ENCODE measurements around the gene DIPK1B.
A peak's percentile ranks its signal among the peaks of the same experiment; 100 is the strongest.

Gene DIPK1B

DNA sequence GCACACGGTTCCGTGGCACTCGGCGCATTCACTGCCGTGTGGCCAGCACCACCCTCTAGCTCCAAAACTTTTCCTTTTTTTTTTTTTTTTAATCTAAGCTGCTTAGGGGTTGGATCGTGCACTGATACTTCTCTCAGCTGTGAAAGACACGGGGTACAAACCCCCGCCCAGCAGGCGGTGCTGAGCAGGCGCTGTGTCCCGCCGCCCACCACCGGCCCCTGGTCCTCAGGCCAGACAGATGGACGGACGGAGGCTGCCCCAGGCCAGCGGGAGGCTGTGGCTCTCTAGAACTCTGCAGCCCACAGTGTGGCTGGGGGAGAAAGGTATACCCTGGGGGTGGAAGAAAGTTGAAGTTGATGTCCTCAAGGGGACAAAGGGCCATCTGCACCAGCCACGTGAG lies 31.3 kb upstream of the DIPK1B start:
- H3K9me3 ChIP-seq (ENCODE audit: control insufficient read depth, insufficient read depth, low read depth, low read length) = no peaks in the 10 kb centered on the region
- H3K27ac ChIP-seq (ENCODE audit: extremely low read depth, low read depth, low read length) = no peak overlapping the region
- H3K36me3 ChIP-seq (ENCODE audit: control insufficient read depth in 2 of 2, insufficient read depth in 1 of 2, low read length in 2 of 2) = peaks cover 0 to 18% of the 10 kb centered on the region in 2 experiments; a peak in 1 of 3 replicates
- ChIA-PET POLR2A (interaction anchor here (0.6 to 1.7 kb wide), 4 partner anchors 10 to 216 kb away, joined by 3 to 7 read pairs (median 4); no protein-coding TSS in a partner anchor), CTCF (interaction anchor here (0.6 to 5.5 kb wide), 4 partner anchors 9 to 1232 kb away, joined by 3 to 60 read pairs (median 6); no protein-coding TSS in a partner anchor)
- no peak for TF ChIP-seq ZNF2 (tag by site-specific recombination; IDR thresholded peaks at IDR 0.05)
- TF ChIP-seq, protein P1, sequence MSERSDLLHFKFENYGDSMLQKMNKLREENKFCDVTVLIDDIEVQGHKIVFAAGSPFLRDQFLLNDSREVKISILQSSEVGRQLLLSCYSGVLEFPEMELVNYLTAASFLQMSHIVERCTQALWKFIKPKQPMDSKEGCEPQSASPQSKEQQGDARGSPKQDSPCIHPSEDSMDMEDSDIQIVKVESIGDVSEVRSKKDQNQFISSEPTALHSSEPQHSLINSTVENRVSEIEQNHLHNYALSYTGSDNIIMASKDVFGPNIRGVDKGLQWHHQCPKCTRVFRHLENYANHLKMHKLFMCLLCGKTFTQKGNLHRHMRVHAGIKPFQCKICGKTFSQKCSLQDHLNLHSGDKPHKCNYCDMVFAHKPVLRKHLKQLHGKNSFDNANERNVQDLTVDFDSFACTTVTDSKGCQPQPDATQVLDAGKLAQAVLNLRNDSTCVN (tag by site-specific recombination; optimal IDR thresholded peaks at IDR 0.05) = no peak
- TF ChIP-seq HOXC10 (CRISPR knock-in tag; IDR thresholded peaks at IDR 0.05) = no peak
- no peak for TF ChIP-seq ZNF571 (tag by site-specific recombination; IDR thresholded peaks at IDR 0.05)
- TF ChIP-seq FEZF1 (tag by site-specific recombination; IDR thresholded peaks at IDR 0.05) = no peak
- TF ChIP-seq ZNF266 (tag by site-specific recombination; IDR thresholded peaks at IDR 0.05; ENCODE audit: low read depth) = no peak
- TF ChIP-seq ZNF624 (tag by site-specific recombination; IDR thresholded peaks at IDR 0.05) = no peak
- no peak for TF ChIP-seq SALL2 (tag by site-specific recombination; IDR thresholded peaks at IDR 0.05; ENCODE audit: borderline replicate concordance)
- TF ChIP-seq, protein P2, sequence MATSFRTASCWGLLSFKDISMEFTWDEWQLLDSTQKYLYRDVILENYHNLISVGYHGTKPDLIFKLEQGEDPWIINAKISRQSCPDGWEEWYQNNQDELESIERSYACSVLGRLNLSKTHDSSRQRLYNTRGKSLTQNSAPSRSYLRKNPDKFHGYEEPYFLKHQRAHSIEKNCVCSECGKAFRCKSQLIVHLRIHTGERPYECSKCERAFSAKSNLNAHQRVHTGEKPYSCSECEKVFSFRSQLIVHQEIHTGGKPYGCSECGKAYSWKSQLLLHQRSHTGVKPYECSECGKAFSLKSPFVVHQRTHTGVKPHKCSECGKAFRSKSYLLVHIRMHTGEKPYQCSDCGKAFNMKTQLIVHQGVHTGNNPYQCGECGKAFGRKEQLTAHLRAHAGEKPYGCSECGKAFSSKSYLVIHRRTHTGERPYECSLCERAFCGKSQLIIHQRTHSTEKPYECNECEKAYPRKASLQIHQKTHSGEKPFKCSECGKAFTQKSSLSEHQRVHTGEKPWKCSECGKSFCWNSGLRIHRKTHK (tag by site-specific recombination; IDR thresholded peaks at IDR 0.05) = no peak
- no peak for TF ChIP-seq ZFHX2 (tag by site-specific recombination; conservative IDR thresholded peaks at IDR 0.05)
- no peak for TF ChIP-seq ZNF654 (tag by site-specific recombination; IDR thresholded peaks at IDR 0.05; ENCODE audit: low read depth)
- TF ChIP-seq ZNF521 (tag by site-specific recombination; IDR thresholded peaks at IDR 0.05) = no peak
- TF ChIP-seq ZNF473 (tag by site-specific recombination; IDR thresholded peaks at IDR 0.05) = no peak
- peaks cover 5% of the 10 kb centered on the region for H3K4me1 ChIP-seq (ENCODE audit: control insufficient read depth, insufficient read depth, low read length)
- H3K4me3 ChIP-seq (ENCODE audit: low read depth, low read length) = no peak overlapping the region

DNA sequence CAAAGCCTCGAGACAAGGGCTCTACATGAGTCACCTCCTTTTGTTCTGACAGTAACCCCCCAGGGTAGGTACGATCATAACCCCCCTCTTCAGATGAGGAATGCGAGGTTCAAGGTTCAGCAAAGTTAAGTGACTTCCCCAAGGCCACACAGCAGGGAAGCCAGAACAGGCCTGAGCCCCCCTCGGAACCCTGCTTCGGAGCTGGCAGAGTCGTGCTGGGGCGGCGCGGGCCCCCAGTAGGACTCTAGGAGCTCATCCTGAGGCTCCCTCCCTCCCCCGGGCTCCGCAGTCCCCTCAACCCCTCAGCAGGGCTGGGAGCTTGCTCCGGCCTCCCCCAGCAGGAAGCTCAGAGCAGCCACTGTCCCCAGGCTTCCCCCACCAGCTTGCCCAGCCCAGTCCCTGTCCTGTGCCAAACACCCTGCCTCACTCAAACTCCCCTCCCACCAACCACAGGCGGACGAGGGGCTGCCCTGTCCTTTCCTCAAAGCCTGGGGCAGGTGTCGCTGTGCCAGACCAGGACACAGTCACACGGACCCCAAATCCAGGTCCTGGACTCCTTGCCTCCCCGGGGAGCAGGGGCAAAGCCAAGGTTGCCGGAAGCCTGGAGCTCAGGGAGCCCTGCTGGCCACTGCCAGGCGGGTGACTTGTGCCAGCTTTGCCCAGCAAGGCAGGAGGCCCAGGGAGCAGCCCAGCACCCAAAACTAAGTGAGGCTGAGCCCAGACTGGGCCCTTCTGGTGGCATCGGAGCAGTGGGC lies 30.2 kb upstream of the DIPK1B start:
- ChIA-PET CTCF (interaction anchor here (1.9 to 5.5 kb wide), 2 partner anchors 10 to 12 kb away, joined by 13 to 60 read pairs; no protein-coding TSS in a partner anchor), POLR2A (interaction anchor here (0.5 to 1.1 kb wide), 4 partner anchors 11 to 136 kb away, joined by 3 to 5 read pairs (median 4); no protein-coding TSS in a partner anchor)
- Histone ChIP-seq H3K4me1 (ENCODE audit: control insufficient read depth, insufficient read depth, low read length) (peaks cover 5% of the 10 kb centered on the region), H3K27ac (ENCODE audit: extremely low read depth, low read depth, low read length) (no peak overlapping the region), H3K36me3 (ENCODE audit: control insufficient read depth in 2 of 2, insufficient read depth in 1 of 2, low read length in 2 of 2) (peaks cover 0 to 9% of the 10 kb centered on the region in 2 experiments; a peak in 1 of 3 replicates), H3K9me3 (ENCODE audit: control insufficient read depth, insufficient read depth, low read depth, low read length) (no peaks in the 10 kb centered on the region), H3K4me3 (ENCODE audit: low read depth, low read length) (no peak overlapping the region)
- TF ChIP-seq, protein P3, sequence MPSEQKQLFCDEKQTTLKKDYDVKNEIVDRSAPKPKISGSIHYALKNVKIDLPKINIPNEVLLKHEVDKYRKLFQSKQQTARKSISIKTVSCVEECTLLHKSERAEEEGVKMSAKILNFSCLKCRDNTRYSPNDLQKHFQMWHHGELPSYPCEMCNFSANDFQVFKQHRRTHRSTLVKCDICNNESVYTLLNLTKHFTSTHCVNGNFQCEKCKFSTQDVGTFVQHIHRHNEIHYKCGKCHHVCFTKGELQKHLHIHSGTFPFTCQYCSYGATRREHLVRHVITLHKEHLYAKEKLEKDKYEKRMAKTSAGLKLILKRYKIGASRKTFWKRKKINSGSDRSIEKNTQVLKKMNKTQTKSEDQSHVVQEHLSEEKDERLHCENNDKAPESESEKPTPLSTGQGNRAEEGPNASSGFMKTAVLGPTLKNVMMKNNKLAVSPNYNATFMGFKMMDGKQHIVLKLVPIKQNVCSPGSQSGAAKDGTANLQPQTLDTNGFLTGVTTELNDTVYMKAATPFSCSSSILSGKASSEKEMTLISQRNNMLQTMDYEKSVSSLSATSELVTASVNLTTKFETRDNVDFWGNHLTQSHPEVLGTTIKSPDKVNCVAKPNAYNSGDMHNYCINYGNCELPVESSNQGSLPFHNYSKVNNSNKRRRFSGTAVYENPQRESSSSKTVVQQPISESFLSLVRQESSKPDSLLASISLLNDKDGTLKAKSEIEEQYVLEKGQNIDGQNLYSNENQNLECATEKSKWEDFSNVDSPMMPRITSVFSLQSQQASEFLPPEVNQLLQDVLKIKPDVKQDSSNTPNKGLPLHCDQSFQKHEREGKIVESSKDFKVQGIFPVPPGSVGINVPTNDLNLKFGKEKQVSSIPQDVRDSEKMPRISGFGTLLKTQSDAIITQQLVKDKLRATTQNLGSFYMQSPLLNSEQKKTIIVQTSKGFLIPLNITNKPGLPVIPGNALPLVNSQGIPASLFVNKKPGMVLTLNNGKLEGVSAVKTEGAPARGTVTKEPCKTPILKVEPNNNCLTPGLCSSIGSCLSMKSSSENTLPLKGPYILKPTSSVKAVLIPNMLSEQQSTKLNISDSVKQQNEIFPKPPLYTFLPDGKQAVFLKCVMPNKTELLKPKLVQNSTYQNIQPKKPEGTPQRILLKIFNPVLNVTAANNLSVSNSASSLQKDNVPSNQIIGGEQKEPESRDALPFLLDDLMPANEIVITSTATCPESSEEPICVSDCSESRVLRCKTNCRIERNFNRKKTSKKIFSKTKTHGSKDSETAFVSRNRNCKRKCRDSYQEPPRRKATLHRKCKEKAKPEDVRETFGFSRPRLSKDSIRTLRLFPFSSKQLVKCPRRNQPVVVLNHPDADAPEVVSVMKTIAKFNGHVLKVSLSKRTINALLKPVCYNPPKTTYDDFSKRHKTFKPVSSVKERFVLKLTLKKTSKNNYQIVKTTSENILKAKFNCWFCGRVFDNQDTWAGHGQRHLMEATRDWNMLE (tag by site-specific recombination; conservative IDR thresholded peaks at IDR 0.05; ENCODE audit: low read depth) = no peak
- TF ChIP-seq ZNF768 (tag by site-specific recombination; IDR thresholded peaks at IDR 0.05) = peak; percentile 69; the same call in 1 of the 2 replicates
- TF ChIP-seq GFI1B (tag by site-specific recombination; IDR thresholded peaks at IDR 0.05) = no peak
- TF ChIP-seq, protein P4, sequence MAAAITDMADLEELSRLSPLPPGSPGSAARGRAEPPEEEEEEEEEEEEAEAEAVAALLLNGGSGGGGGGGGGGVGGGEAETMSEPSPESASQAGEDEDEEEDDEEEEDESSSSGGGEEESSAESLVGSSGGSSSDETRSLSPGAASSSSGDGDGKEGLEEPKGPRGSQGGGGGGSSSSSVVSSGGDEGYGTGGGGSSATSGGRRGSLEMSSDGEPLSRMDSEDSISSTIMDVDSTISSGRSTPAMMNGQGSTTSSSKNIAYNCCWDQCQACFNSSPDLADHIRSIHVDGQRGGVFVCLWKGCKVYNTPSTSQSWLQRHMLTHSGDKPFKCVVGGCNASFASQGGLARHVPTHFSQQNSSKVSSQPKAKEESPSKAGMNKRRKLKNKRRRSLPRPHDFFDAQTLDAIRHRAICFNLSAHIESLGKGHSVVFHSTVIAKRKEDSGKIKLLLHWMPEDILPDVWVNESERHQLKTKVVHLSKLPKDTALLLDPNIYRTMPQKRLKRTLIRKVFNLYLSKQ (tag by site-specific recombination; IDR thresholded peaks at IDR 0.05; ENCODE audit: borderline replicate concordance) = no peak
- TF ChIP-seq ZNF596 (tag by site-specific recombination; IDR thresholded peaks at IDR 0.05) = no peak
- TF ChIP-seq ZFP69B (tag by site-specific recombination; IDR thresholded peaks at IDR 0.05) = no peak
- TF ChIP-seq, protein P5, sequence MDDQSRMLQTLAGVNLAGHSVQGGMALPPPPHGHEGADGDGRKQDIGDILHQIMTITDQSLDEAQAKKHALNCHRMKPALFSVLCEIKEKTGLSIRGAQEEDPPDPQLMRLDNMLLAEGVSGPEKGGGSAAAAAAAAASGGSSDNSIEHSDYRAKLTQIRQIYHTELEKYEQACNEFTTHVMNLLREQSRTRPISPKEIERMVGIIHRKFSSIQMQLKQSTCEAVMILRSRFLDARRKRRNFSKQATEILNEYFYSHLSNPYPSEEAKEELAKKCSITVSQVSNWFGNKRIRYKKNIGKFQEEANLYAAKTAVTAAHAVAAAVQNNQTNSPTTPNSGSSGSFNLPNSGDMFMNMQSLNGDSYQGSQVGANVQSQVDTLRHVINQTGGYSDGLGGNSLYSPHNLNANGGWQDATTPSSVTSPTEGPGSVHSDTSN (CRISPR knock-in tag; IDR thresholded peaks at IDR 0.05) = no peak
- no peak for TF ChIP-seq ZNF555 (tag by site-specific recombination; conservative IDR thresholded peaks at IDR 0.05)

Data from HEK293 (cell line).